OCI-LY1 (cell line): ENCODE measurements around the gene RHOJ.
"Not testable (repeated sequence)": the region's sequence is repeated elsewhere in the genome, so short reads cannot be mapped to it uniquely, and the experiment has no call there.

Experiments
- H2AFZ ChIP-seq: fragments of 200-600 bp; sonication (generic), shearing (Covaris generic); 2 replicates; pipeline ENCODE4 v1.6.0; 2014; ENCODE audit warnings: antibody characterized with exemption, mild to moderate bottlenecking, low read length
- H3F3A ChIP-seq: fragments of 200-600 bp; sonication (generic), shearing (Covaris generic); 2 replicates; pipeline ENCODE4 v1.6.0; 2014; ENCODE audit warnings: mild to moderate bottlenecking, antibody characterized with exemption, low read length, moderate library complexity; ENCODE audit not compliant: insufficient read depth
- H3K27ac ChIP-seq: fragments of 200-600 bp; sonication (generic); 2 replicates; pipeline ENCODE4 v1.5.1; 2014; ENCODE audit warnings: low read length, mixed run types, mild to moderate bottlenecking, low read depth; ENCODE audit not compliant: poor library complexity, severe bottlenecking
- H3K27me3 ChIP-seq: fragments of 200-600 bp; sonication (generic); 2 replicates; pipeline ENCODE4 v1.6.0; 2014; ENCODE audit warnings: antibody characterized with exemption, mild to moderate bottlenecking, low read length, moderate library complexity; ENCODE audit not compliant: insufficient read depth
- H3K36me3 ChIP-seq: fragments of 200-600 bp; sonication (generic); 2 replicates; pipeline ENCODE4 v1.6.1; 2014; ENCODE audit warnings: mild to moderate bottlenecking, antibody characterized with exemption, low read length, moderate library complexity, mixed read lengths; ENCODE audit not compliant: insufficient read depth
- H3K4me1 ChIP-seq: fragments of 200-600 bp; sonication (generic); 2 replicates; pipeline ENCODE4 v1.5.1; 2014; ENCODE audit warnings: mild to moderate bottlenecking, low read length, moderate library complexity; ENCODE audit not compliant: insufficient read depth, severe bottlenecking
- H3K4me2 ChIP-seq: fragments of 200-600 bp; sonication (generic), shearing (Covaris generic); 2 replicates; pipeline ENCODE4 v1.6.1; 2014; ENCODE audit warnings: low read length
- H3K4me3 ChIP-seq: fragments of 200-600 bp; sonication (generic); 2 replicates; pipeline ENCODE4 v1.5.1; 2014; ENCODE audit warnings: low read length, low read depth, mild to moderate bottlenecking, mixed read lengths; ENCODE audit not compliant: poor library complexity, severe bottlenecking
- H3K79me2 ChIP-seq: fragments of 200-600 bp; shearing (Covaris generic); 2 replicates; pipeline ENCODE4 v1.6.1; 2016; ENCODE audit warnings: mixed run types, low read length, mixed read lengths; ENCODE audit not compliant: insufficient read depth
- H3K9ac ChIP-seq: fragments of 200-600 bp; sonication (generic), shearing (Covaris generic); 2 replicates; pipeline ENCODE4 v1.6.1; 2014; ENCODE audit warnings: mild to moderate bottlenecking, low read length, mixed read lengths
- H3K9me2 ChIP-seq: fragments of 200-600 bp; sonication (generic), shearing (Covaris generic); 2 replicates; pipeline ENCODE4 v1.6.1; 2014; ENCODE audit warnings: low read depth, mild to moderate bottlenecking, low read length, mixed read lengths
- H3K9me3 ChIP-seq: fragments of 200-600 bp; shearing (Covaris generic); 2 replicates; pipeline ENCODE4 v1.6.1; 2014; ENCODE audit warnings: low read length, mixed read lengths
- H4K20me1 ChIP-seq: fragments of 200-600 bp; sonication (generic), shearing (Covaris generic); 2 replicates; pipeline ENCODE4 v1.6.0; 2016; ENCODE audit warnings: mild to moderate bottlenecking, low read length; ENCODE audit not compliant: insufficient read depth
- EZH2 ChIP-seq: fragments of 200-600 bp; sonication (generic), shearing (Covaris generic); IDR thresholded peaks from 2 replicates; pipeline ENCODE4 v1.8.0; 2017; ENCODE audit warnings: borderline replicate concordance, mixed run types, mild to moderate bottlenecking, antibody characterized with exemption, low read length, moderate library complexity, mixed read lengths
- TF ChIP-seq, protein P1 (sequence below): fragments of 200-600 bp; sonication (generic), shearing (Covaris generic); IDR thresholded peaks from 2 replicates; pipeline ENCODE4 v1.5.1; 2017; ENCODE audit warnings: mild to moderate bottlenecking, antibody characterized with exemption, low read length, moderate library complexity, mixed read lengths

RHOJ gene

DNA sequence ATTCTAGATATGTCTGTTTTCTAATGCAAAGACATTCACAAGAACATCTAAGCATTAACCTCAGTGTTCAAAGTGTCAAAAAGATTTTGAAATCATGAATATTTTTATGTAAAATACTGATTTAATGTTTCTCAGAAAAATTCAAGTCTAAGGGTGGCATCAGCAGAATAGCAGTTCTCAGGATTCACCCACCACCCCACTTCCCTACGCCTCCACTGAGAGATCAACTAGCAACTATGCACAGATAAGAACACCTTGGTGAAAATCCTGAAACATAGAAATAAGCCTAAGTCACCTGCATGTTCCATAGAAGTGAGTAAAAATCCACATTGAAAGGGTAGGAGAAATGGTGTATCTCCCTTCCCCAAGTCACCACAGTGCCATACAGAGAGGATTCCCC is 40.9 kb upstream of the RHOJ start:
- no peaks in the 10 kb centered on the region for H3K4me1 ChIP-seq
- H3K27me3 ChIP-seq, result no peaks in the 10 kb centered on the region
- no peak overlapping the region for H3K4me3 ChIP-seq
- no peak overlapping the region for H3K4me2 ChIP-seq
- H4K20me1 ChIP-seq, result no peaks in the 10 kb centered on the region
- H3K9ac ChIP-seq, result no peak overlapping the region
- H3K79me2 ChIP-seq, result no peaks in the 10 kb centered on the region
- H3K36me3 ChIP-seq, result no peaks in the 10 kb centered on the region
- no peaks in the 10 kb centered on the region for H3K9me2 ChIP-seq
- H2AFZ ChIP-seq, result no peak overlapping the region
- H3K9me3 ChIP-seq, result no peaks in the 10 kb centered on the region
- no peak for TF ChIP-seq EZH2
- TF ChIP-seq, protein P1, sequence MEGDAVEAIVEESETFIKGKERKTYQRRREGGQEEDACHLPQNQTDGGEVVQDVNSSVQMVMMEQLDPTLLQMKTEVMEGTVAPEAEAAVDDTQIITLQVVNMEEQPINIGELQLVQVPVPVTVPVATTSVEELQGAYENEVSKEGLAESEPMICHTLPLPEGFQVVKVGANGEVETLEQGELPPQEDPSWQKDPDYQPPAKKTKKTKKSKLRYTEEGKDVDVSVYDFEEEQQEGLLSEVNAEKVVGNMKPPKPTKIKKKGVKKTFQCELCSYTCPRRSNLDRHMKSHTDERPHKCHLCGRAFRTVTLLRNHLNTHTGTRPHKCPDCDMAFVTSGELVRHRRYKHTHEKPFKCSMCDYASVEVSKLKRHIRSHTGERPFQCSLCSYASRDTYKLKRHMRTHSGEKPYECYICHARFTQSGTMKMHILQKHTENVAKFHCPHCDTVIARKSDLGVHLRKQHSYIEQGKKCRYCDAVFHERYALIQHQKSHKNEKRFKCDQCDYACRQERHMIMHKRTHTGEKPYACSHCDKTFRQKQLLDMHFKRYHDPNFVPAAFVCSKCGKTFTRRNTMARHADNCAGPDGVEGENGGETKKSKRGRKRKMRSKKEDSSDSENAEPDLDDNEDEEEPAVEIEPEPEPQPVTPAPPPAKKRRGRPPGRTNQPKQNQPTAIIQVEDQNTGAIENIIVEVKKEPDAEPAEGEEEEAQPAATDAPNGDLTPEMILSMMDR, result no peak
- H3F3A ChIP-seq, result no peaks in the 10 kb centered on the region
- H3K27ac ChIP-seq, result no peak overlapping the region

DNA sequence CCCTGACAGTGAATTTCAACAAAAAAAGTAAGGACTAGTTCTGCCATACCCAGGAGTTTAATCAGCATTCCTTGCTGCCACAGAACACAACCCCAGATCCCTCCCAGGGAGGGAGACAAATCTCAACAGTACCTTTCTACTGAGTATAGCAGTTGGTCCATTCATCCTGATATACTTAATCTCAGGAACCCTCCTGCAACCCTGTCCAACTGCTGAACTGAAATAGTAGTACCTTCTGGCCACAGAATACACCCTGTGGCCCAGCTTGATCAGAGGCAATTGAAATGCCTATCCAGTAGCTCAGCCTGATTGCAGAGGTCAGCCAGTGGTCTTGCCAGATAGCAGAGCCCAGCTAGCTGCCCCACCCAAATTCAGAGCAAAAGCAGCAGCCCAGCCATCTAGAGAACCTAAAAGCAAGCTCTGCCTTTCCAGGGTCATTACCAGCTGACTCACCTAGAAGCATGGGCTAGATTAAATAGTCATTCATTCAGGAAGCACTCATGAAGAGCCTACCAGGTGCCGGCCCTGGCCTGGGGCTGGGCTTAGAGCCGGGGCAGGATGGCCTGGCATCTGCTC is 40.0 kb upstream of the RHOJ start:
- no peaks in the 10 kb centered on the region for H3K9me2 ChIP-seq
- no peaks in the 10 kb centered on the region for H3F3A ChIP-seq
- no peak overlapping the region for H2AFZ ChIP-seq
- no peak overlapping the region for H3K27ac ChIP-seq
- H4K20me1 ChIP-seq, result no peaks in the 10 kb centered on the region
- H3K4me2 ChIP-seq, result no peak overlapping the region
- H3K4me3 ChIP-seq, result no peak overlapping the region
- no peak overlapping the region for H3K9ac ChIP-seq
- H3K9me3 ChIP-seq, result no peaks in the 10 kb centered on the region
- no peaks in the 10 kb centered on the region for H3K4me1 ChIP-seq
- no peaks in the 10 kb centered on the region for H3K27me3 ChIP-seq
- H3K36me3 ChIP-seq, result no peaks in the 10 kb centered on the region
- TF ChIP-seq, protein P1, result no peak
- TF ChIP-seq EZH2, result no peak
- H3K79me2 ChIP-seq, result no peaks in the 10 kb centered on the region

DNA sequence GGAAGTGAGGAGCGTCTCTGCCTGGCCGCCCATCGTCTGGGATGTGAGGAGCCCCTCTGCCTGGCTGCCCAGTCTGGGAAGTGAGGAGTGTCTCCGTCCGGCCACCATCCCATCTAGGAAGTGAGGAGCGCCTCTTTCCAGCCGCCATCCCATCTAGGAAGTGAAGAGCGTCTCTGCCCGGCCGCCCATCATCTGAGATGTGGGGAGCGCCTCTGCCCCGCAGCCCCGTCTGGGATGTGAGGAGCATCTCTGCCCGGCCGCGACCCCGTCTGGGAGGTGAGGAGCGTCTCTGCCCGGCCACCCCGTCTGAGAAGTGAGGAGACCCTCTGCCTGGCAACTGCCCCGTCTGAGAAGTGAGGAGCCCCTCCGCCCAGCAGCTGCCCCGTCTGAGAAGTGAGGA is 39.0 kb upstream of the RHOJ start:
- H3K36me3 ChIP-seq, H3K27ac ChIP-seq, H3K4me2 ChIP-seq, H3K9me2 ChIP-seq, H3K9ac ChIP-seq, H3K79me2 ChIP-seq, H3F3A ChIP-seq, H3K4me3 ChIP-seq, H3K27me3 ChIP-seq, H4K20me1 ChIP-seq, H3K9me3 ChIP-seq, H2AFZ ChIP-seq, H3K4me1 ChIP-seq: not testable (repeated sequence)

DNA sequence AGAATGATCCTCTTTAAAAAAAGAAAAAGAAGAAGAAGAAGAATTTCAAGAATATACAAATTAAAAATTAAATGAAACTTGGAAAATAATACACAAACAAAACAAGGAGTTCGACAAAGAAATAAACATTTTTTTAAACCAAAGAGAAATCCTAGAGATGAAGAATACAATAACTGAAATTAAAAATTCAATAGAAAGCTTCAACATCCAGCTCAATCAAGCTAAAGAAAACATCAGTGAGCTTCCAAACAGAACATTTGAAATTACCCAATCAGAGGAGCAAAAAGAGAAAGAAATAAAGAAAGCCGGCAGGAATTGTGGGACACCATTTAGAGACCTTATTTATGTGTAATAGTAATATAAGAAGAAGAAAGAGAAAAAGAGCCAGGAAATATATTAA is 37.2 kb upstream of the RHOJ start:
- no peak overlapping the region for H3K9ac ChIP-seq
- H4K20me1 ChIP-seq, result no peaks in the 10 kb centered on the region
- H3F3A ChIP-seq, result no peaks in the 10 kb centered on the region
- H3K9me3 ChIP-seq, result no peaks in the 10 kb centered on the region
- no peaks in the 10 kb centered on the region for H3K36me3 ChIP-seq
- no peak overlapping the region for H3K27ac ChIP-seq
- TF ChIP-seq, protein P1, result no peak
- no peak for TF ChIP-seq EZH2
- H3K27me3 ChIP-seq, result no peaks in the 10 kb centered on the region
- H3K4me3 ChIP-seq, result no peak overlapping the region
- no peak overlapping the region for H3K4me2 ChIP-seq
- no peak overlapping the region for H2AFZ ChIP-seq
- H3K79me2 ChIP-seq, result no peaks in the 10 kb centered on the region
- H3K9me2 ChIP-seq, result no peaks in the 10 kb centered on the region
- no peaks in the 10 kb centered on the region for H3K4me1 ChIP-seq
